Activated CD4-positive, alpha-beta T cell treated with anti-CD3 and anti-CD28 coated beads for 36 hours (primary cell): ENCODE measurements around the gene TRIM77. TPM values are rescaled to one million over a fixed set of nuclear protein-coding genes. Genes with fewer than 3 reads are reported as not detected.
"Not testable (repeated sequence)": the region's sequence is repeated elsewhere in the genome, so short reads cannot be mapped to it uniquely, and the experiment has no call there.

Source experiments
- ATAC-seq: fragments of 200-7000 bp; cut with Tn5 transposase; one replicate; pipeline ENCODE4 v1.10.0; 2021; ENCODE audit warnings: mild to moderate bottlenecking, moderate library complexity
- CTCF ChIA-PET: fragments of 350-600 bp; sonication (Branson Sonifier 250); formaldehyde crosslinking; loops from one replicate; lab custom pipeline; 2021; ENCODE audit warnings: antibody characterized with exemption; lab: Charles Lee
- POLR2A ChIA-PET: fragments of 350-600 bp; sonication (Branson Sonifier 250); formaldehyde crosslinking; loops from one replicate; lab custom pipeline; 2021; ENCODE audit warnings: antibody characterized with exemption, inconsistent platforms; lab: Charles Lee
- DNase-seq: peaks from one replicate; pipeline ENCODE4 v3.0.0-alpha.2; 2020
- H3K27ac Mint-ChIP-seq: one replicate; pipeline ENCODE4 v1.8.0; 2021; ENCODE audit warnings: mixed read lengths
- H3K27me3 Mint-ChIP-seq: one replicate; pipeline ENCODE4 v1.8.0; 2021; ENCODE audit warnings: mixed read lengths
- H3K36me3 Mint-ChIP-seq: one replicate; pipeline ENCODE4 v1.8.0; 2021; ENCODE audit warnings: low read depth, mixed read lengths
- H3K4me1 Mint-ChIP-seq: one replicate; pipeline ENCODE4 v1.8.0; 2021; ENCODE audit warnings: mixed read lengths
- H3K4me3 Mint-ChIP-seq: one replicate; pipeline ENCODE4 v1.8.0; 2021; ENCODE audit warnings: mild to moderate bottlenecking, moderate library complexity, mixed read lengths
- H3K9me3 Mint-ChIP-seq: one replicate; pipeline ENCODE4 v1.8.0; 2021; ENCODE audit warnings: low read depth, mixed read lengths
- intact Hi-C, 2 experiments: fragments of 100-400 bp; cut with DNase I in 1 of 2; cut with micrococcal nuclease in 1 of 2; formaldehyde crosslinking; loops; one replicate each; pipeline versions ENCODE4 v1.14.2 to v1.15.1; 2022 to 2024; cut with DNase I, micrococcal nuclease
- total RNA-seq, 2 experiments: library from RNA; stranded (reverse); gene quantifications; one replicate each; pipeline ENCODE4 v1.2.3, GENCODE V29; 2021

TRIM77 gene
- total RNA-seq, 2 experiments from 2014 or later: not detected

- H3K27me3 Mint-ChIP-seq, ATAC-seq, POLR2A ChIA-PET, H3K4me3 Mint-ChIP-seq, H3K9me3 Mint-ChIP-seq, H3K27ac Mint-ChIP-seq, DNase-seq, H3K36me3 Mint-ChIP-seq, CTCF ChIA-PET, H3K4me1 Mint-ChIP-seq, intact Hi-C loops: not testable (repeated sequence)
These were observed 20.1 kb downstream of the TRIM77 start for GRCh38 chr11:89730215-89730614.

GRCh38 chr11:89736566-89736965 is 26.5 kb downstream of the TRIM77 start:
- intact Hi-C loops: no loop called here
- ATAC-seq: no peak
- Mint-ChIP-seq H3K4me3 (no peak overlapping the region), H3K27me3 (no peaks in the 10 kb centered on the region), H3K27ac (no peak overlapping the region), H3K4me1 (no peaks in the 10 kb centered on the region), H3K36me3 (no peaks in the 10 kb centered on the region), H3K9me3 (no peaks in the 10 kb centered on the region)
- no peak for DNase-seq
- POLR2A ChIA-PET: no interaction called here
- CTCF ChIA-PET: no interaction called here

GRCh38 chr11:89737116-89737515 is 27.0 kb downstream of the TRIM77 start:
- DNase-seq: no peak
- no peak overlapping the region for H3K4me3 Mint-ChIP-seq
- H3K4me1 Mint-ChIP-seq: no peaks in the 10 kb centered on the region
- H3K27ac Mint-ChIP-seq: no peak overlapping the region
- no peaks in the 10 kb centered on the region for H3K27me3 Mint-ChIP-seq
- H3K9me3 Mint-ChIP-seq: no peaks in the 10 kb centered on the region
- H3K36me3 Mint-ChIP-seq: no peaks in the 10 kb centered on the region
- no peak for ATAC-seq
- intact Hi-C loops: no loop called here
- ChIA-PET POLR2A (no interaction called here), CTCF (no interaction called here)

GRCh38 chr11:89741406-89741805 is 31.3 kb downstream of the TRIM77 start:
- H3K27ac Mint-ChIP-seq, H3K9me3 Mint-ChIP-seq, POLR2A ChIA-PET, DNase-seq, H3K4me3 Mint-ChIP-seq, H3K36me3 Mint-ChIP-seq, H3K4me1 Mint-ChIP-seq, CTCF ChIA-PET, H3K27me3 Mint-ChIP-seq, ATAC-seq, intact Hi-C loops: not testable (repeated sequence)

GRCh38 chr11:89744158-89744557 is 34.1 kb downstream of the TRIM77 start:
- POLR2A ChIA-PET, intact Hi-C loops, H3K36me3 Mint-ChIP-seq, H3K9me3 Mint-ChIP-seq, CTCF ChIA-PET, H3K4me1 Mint-ChIP-seq, ATAC-seq, H3K4me3 Mint-ChIP-seq, DNase-seq, H3K27ac Mint-ChIP-seq, H3K27me3 Mint-ChIP-seq: not testable (repeated sequence)

- H3K4me3 Mint-ChIP-seq, H3K4me1 Mint-ChIP-seq, H3K36me3 Mint-ChIP-seq, intact Hi-C loops, H3K9me3 Mint-ChIP-seq, H3K27ac Mint-ChIP-seq, CTCF ChIA-PET, DNase-seq, H3K27me3 Mint-ChIP-seq, ATAC-seq, POLR2A ChIA-PET: not testable (repeated sequence)
These were observed 40.7 kb downstream of the TRIM77 start for GRCh38 chr11:89750822-89751221.

Other genes with a start within 250 kb of the TRIM77 start
- gene NOX4, start 218.9 kb upstream of the TRIM77 start, total RNA-seq: not detected
- gene TRIM49, start 98.3 kb downstream of the TRIM77 start, total RNA-seq: not detected
- gene TRIM64B, start 168.2 kb downstream of the TRIM77 start, total RNA-seq: not detected
- not detected for gene TRIM49D1, start 211.9 kb downstream of the TRIM77 start, total RNA-seq
- not detected for gene TRIM49D2, start 213.8 kb downstream of the TRIM77 start, total RNA-seq